ENCODE measurements around the gene LILRA5. TPM values are rescaled to one million over a fixed set of nuclear protein-coding genes. Genes with fewer than 3 reads are reported as not detected.
"Not testable (repeated sequence)": the region's sequence is repeated elsewhere in the genome, so short reads cannot be mapped to it uniquely, and the experiment has no call there.

The LILRA5 gene
- total and polyA plus RNA-seq, 8 donors = 1.1 to 8.5 (median 2.7) TPM; not detected in 2

DNA sequence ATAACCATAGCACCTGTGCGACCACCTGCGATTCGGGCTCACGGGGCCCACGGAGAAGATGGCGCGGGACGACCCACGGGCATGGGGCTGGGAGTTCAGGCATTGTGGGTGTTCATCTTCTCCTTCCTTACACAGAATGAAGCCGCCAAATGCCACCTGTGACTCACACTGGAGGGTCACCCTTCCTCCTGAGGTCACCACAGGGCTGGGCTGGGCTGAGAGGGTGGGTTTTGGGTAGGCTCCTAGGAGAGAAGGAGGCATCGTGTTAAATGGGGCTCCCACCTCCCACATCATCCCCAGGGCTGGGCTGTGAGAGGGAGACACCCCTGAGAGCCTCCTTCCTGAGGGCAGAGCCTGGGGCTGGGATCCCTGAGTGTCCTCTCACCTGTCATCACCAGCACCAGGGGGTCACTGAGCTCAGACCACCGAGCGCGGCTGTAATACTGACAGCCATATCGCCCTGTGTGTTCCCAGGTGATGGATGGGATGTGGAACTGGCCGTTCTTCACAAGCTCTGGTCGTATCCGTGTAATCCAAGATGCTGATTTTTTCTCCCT lies 33.5 kb downstream of the LILRA5 start:
- peak overlapping the region in 2 of 4 donors; percentile 22 to 36 for H3K4me3 ChIP-seq
- TF ChIP-seq, protein P1, sequence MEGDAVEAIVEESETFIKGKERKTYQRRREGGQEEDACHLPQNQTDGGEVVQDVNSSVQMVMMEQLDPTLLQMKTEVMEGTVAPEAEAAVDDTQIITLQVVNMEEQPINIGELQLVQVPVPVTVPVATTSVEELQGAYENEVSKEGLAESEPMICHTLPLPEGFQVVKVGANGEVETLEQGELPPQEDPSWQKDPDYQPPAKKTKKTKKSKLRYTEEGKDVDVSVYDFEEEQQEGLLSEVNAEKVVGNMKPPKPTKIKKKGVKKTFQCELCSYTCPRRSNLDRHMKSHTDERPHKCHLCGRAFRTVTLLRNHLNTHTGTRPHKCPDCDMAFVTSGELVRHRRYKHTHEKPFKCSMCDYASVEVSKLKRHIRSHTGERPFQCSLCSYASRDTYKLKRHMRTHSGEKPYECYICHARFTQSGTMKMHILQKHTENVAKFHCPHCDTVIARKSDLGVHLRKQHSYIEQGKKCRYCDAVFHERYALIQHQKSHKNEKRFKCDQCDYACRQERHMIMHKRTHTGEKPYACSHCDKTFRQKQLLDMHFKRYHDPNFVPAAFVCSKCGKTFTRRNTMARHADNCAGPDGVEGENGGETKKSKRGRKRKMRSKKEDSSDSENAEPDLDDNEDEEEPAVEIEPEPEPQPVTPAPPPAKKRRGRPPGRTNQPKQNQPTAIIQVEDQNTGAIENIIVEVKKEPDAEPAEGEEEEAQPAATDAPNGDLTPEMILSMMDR (IDR thresholded peaks at IDR 0.05) = no peak
- TF ChIP-seq POLR2AphosphoS5 (IDR thresholded peaks at IDR 0.05) (no peak), EP300 (IDR thresholded peaks at IDR 0.05) (no peak), POLR2A (IDR thresholded peaks at IDR 0.05) (no peak)
- H3K27me3 ChIP-seq = peaks cover 0 to 75% (median 9%) of the 10 kb centered on the region in 3 donors
- no peaks in the 10 kb centered on the region for H3K36me3 ChIP-seq
- no peaks in the 10 kb centered on the region for H3K4me1 ChIP-seq
- DNase-seq = no peak
- H3K9me3 ChIP-seq = no peaks in the 10 kb centered on the region
- 58 to 84% (median 77%) methylated on average over 6 to 18 of the region's 18 CpGs for WGBS, 5 donors
- H3K27ac ChIP-seq = peak overlapping the region in 2 of 5 donors; percentile 60 to 66
- intact Hi-C loops (cut with DNase I; ENCODE audit: low total_unique reads) = no loop called here

GRCh38 chr19:54278571-54279195 lies 34.3 kb downstream of the LILRA5 start:
- H3K9me3 ChIP-seq; H3K4me1 ChIP-seq; H3K27ac ChIP-seq; H3K36me3 ChIP-seq; H3K4me3 ChIP-seq; DNase-seq; intact Hi-C loops (cut with DNase I; ENCODE audit: low total_unique reads): not testable (repeated sequence)
- H3K27me3 ChIP-seq = peaks cover 0 to 77% (median 9%) of the 10 kb centered on the region in 3 donors
- 58 to 69% (median 67%) methylated on average over 13 to 15 of the region's 15 CpGs for WGBS, 5 donors

DNA sequence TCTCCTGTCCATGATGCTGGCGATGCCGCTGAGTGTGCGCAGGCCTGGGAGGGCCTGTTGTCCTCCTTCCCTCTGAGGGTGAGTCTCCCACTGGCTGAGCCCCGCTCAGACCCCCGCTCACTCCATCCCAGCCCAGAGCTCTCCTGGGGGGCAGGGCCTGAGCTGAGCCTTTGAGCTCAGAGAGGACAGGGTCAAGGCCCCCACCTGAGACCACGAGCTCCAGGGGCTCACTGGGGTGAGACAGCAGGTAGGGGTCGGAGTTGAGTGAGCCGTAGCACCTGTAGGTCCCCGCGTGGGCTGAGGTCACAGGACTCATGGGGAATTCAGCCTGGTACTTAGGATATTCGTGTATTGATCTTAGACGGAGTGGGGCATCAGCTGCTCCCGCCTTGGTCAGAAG lies 34.9 kb downstream of the LILRA5 start:
- H3K9me3 ChIP-seq; H3K36me3 ChIP-seq; H3K4me3 ChIP-seq; intact Hi-C loops (cut with DNase I; ENCODE audit: low total_unique reads); DNase-seq; H3K27ac ChIP-seq; H3K4me1 ChIP-seq: not testable (repeated sequence)
- H3K27me3 ChIP-seq = peaks cover 0 to 77% (median 9%) of the 10 kb centered on the region in 3 donors
- 73 to 82% (median 78%) methylated on average over 11 to 13 of the region's 13 CpGs for WGBS, 5 donors

- intact Hi-C loops (cut with DNase I; ENCODE audit: low total_unique reads); DNase-seq; H3K4me1 ChIP-seq; H3K36me3 ChIP-seq; H3K4me3 ChIP-seq; H3K9me3 ChIP-seq; H3K27ac ChIP-seq: not testable (repeated sequence)
- H3K27me3 ChIP-seq = peaks cover 0 to 68% (median 9%) of the 10 kb centered on the region in 3 donors
- 64 to 73% (median 67%) methylated on average over 9 to 15 of the region's 15 CpGs; no CpG with 5 or more reads in 1 of the 5 donors for WGBS, 5 donors
These were observed 35.8 kb downstream of the LILRA5 start for GRCh38 chr19:54277111-54277615.

DNA sequence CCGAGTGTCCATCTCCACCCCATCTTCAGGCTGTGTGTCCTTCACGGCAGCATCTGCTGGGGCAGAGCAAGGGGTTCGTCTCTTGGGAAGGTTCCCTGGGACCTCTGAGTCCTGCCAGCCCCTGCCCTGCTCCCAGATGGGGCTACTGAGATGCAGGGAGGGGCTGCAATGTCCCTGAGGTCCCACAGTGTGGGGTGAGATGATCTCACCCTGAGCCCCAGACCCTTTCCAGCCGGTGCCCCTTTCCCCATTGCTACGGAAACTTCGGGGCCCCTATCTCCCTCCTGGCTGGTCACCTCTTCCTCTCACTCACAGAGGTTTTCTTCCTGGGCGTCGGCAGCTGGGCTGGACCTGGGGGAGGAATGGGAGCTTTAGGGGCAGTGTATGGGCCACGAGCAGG lies 37.0 kb downstream of the LILRA5 start:
- no peaks in the 10 kb centered on the region for H3K36me3 ChIP-seq
- H3K27me3 ChIP-seq = peaks cover 0 to 60% (median 3%) of the 10 kb centered on the region in 3 donors
- DNase-seq = no peak
- H3K4me1 ChIP-seq = no peaks in the 10 kb centered on the region
- no peak overlapping the region for H3K4me3 ChIP-seq
- H3K27ac ChIP-seq = no peak overlapping the region
- intact Hi-C loops (cut with DNase I; ENCODE audit: low total_unique reads) = no loop called here
- 43 to 60% (median 53%) methylated on average over 5 to 9 of the region's 9 CpGs for WGBS, 5 donors
- H3K9me3 ChIP-seq = no peaks in the 10 kb centered on the region
- TF ChIP-seq POLR2AphosphoS5 (IDR thresholded peaks at IDR 0.05) = no peak
- TF ChIP-seq EP300 (IDR thresholded peaks at IDR 0.05) = no peak
- TF ChIP-seq, protein P1 (IDR thresholded peaks at IDR 0.05) = no peak
- no peak for TF ChIP-seq POLR2A (IDR thresholded peaks at IDR 0.05)

GRCh38 chr19:54274516-54274915 lies 38.5 kb downstream of the LILRA5 start:
- H3K9me3 ChIP-seq; DNase-seq; H3K4me1 ChIP-seq; H3K4me3 ChIP-seq; H3K27ac ChIP-seq; intact Hi-C loops (cut with DNase I; ENCODE audit: low total_unique reads); H3K36me3 ChIP-seq: not testable (repeated sequence)
- peaks cover 0 to 47% (median 0%) of the 10 kb centered on the region in 3 donors for H3K27me3 ChIP-seq
- WGBS, 5 donors = 54 to 69% (median 64%) methylated on average over 7 to 9 of the region's 9 CpGs
